H9 (cell line): Measurements from ENCODE around the gene ERC2. TPM values are rescaled to one million over a fixed set of nuclear protein-coding genes. Genes with fewer than 3 reads are reported as not detected.

Experiments
- DNase-seq: peaks from one replicate; pipeline ENCODE4 v3.0.0-alpha.2; 2017
- H2AFZ ChIP-seq: one replicate; pipeline ENCODE4 v1.6.1; 2013; ENCODE audit warnings: mild to moderate bottlenecking, low read length, control low read depth, moderate library complexity
- H2AK5ac ChIP-seq: 2 replicates; pipeline ENCODE4 v1.6.1; 2013; ENCODE audit warnings: low read length, control low read depth, mixed read lengths; ENCODE audit not compliant: insufficient read length
- H2BK120ac ChIP-seq: one replicate; pipeline ENCODE4 v1.6.1; 2013; ENCODE audit warnings: low read depth, mild to moderate bottlenecking, low read length, control low read depth, inconsistent platforms; ENCODE audit not compliant: poor library complexity, severe bottlenecking
- H2BK12ac ChIP-seq: 2 replicates; pipeline ENCODE4 v1.6.1; 2013; ENCODE audit warnings: low read length, control low read depth, mixed read lengths, low read depth; ENCODE audit not compliant: insufficient read length
- H2BK15ac ChIP-seq: 2 replicates; pipeline ENCODE4 v1.6.1; 2013; ENCODE audit warnings: low read depth, low read length, control low read depth
- H2BK20ac ChIP-seq: one replicate; pipeline ENCODE4 v1.6.1; 2013; ENCODE audit warnings: low read depth, mild to moderate bottlenecking, low read length, control low read depth, inconsistent platforms; ENCODE audit not compliant: poor library complexity, severe bottlenecking
- H2BK5ac ChIP-seq: 2 replicates; pipeline ENCODE4 v1.6.1; 2013; ENCODE audit warnings: low read length, control low read depth, mixed read lengths; ENCODE audit not compliant: insufficient read length
- H3K14ac ChIP-seq: 2 replicates; pipeline ENCODE4 v1.6.1; 2013; ENCODE audit warnings: low read length, control low read depth; ENCODE audit not compliant: insufficient read depth
- H3K18ac ChIP-seq: 2 replicates; pipeline ENCODE4 v1.6.1; 2013; ENCODE audit warnings: low read depth, mild to moderate bottlenecking, mixed read lengths, low read length, control low read depth; ENCODE audit not compliant: insufficient read length
- H3K23ac ChIP-seq: 2 replicates; pipeline ENCODE4 v1.6.1; 2013; ENCODE audit warnings: low read length, control low read depth, mixed read lengths, low read depth; ENCODE audit not compliant: insufficient read length
- H3K23me2 ChIP-seq: 2 replicates; pipeline ENCODE4 v1.6.1; 2013; ENCODE audit warnings: low read depth, mild to moderate bottlenecking, mixed read lengths, low read length, control low read depth; ENCODE audit not compliant: insufficient read length, poor library complexity, severe bottlenecking
- H3K27ac ChIP-seq: 2 replicates; pipeline ENCODE4 v1.5.1; 2013; ENCODE audit warnings: low read length, control low read depth, mixed read lengths, low read depth; ENCODE audit not compliant: insufficient read length
- H3K27me3 ChIP-seq: 2 replicates; pipeline ENCODE4 v1.6.1; 2013; ENCODE audit warnings: low read length, control low read depth, inconsistent platforms; ENCODE audit not compliant: insufficient read depth
- H3K4ac ChIP-seq: 2 replicates; pipeline ENCODE4 v1.6.1; 2013; ENCODE audit warnings: low read depth, mild to moderate bottlenecking, control low read depth, inconsistent platforms, low read length, moderate library complexity
- H3K4me1 ChIP-seq: 2 replicates; pipeline ENCODE4 v1.6.1; 2013; ENCODE audit warnings: low read length, control low read depth, inconsistent platforms; ENCODE audit not compliant: insufficient read depth
- H3K4me2 ChIP-seq: 2 replicates; pipeline ENCODE4 v1.6.1; 2013; ENCODE audit warnings: low read length, control low read depth, mixed read lengths; ENCODE audit not compliant: insufficient read length, insufficient read depth
- H3K56ac ChIP-seq: 2 replicates; pipeline ENCODE4 v1.6.1; 2013; ENCODE audit warnings: low read depth, mild to moderate bottlenecking, mixed read lengths, low read length, control low read depth; ENCODE audit not compliant: insufficient read length
- H3K79me1 ChIP-seq: 2 replicates; pipeline ENCODE4 v1.6.1; 2013; ENCODE audit warnings: low read depth, mild to moderate bottlenecking, moderate library complexity, low read length, control low read depth, inconsistent platforms; ENCODE audit not compliant: insufficient read depth, poor library complexity, severe bottlenecking
- H3K79me2 ChIP-seq: 2 replicates; pipeline ENCODE4 v1.6.1; 2013; ENCODE audit warnings: low read length, control low read depth, inconsistent platforms; ENCODE audit not compliant: insufficient read depth
- H3K9ac ChIP-seq: 2 replicates; pipeline ENCODE4 v1.6.1; 2013; ENCODE audit warnings: low read length, control low read depth, mixed read lengths; ENCODE audit not compliant: insufficient read length; ENCODE audit errors: extremely low read depth
- H3K9me3 ChIP-seq: one replicate; pipeline ENCODE4 v1.6.1; 2013; ENCODE audit warnings: low read depth, low read length, inconsistent platforms; ENCODE audit not compliant: control insufficient read depth
- H3T11ph ChIP-seq: one replicate; pipeline ENCODE4 v1.6.1; 2013; ENCODE audit warnings: mild to moderate bottlenecking, low read length, control low read depth, inconsistent platforms
- H4K20me1 ChIP-seq: one replicate; pipeline ENCODE4 v1.6.1; 2013; ENCODE audit not compliant: control insufficient read depth, insufficient read length, insufficient read depth
- H4K5ac ChIP-seq: 2 replicates; pipeline ENCODE4 v1.6.1; 2013; ENCODE audit warnings: low read depth, mild to moderate bottlenecking, mixed read lengths, low read length, control low read depth; ENCODE audit not compliant: insufficient read length
- H4K8ac ChIP-seq: replicated peaks from 2 replicates; pipeline ENCODE4 v1.6.1; 2013; ENCODE audit warnings: low read length, control low read depth, mixed read lengths, low read depth; ENCODE audit not compliant: insufficient read length
- H4K91ac ChIP-seq: 2 replicates; pipeline ENCODE4 v1.6.1; 2013; ENCODE audit warnings: low read depth, mild to moderate bottlenecking, moderate library complexity, mixed read lengths, low read length, control low read depth; ENCODE audit not compliant: insufficient read length
- H3K27ac Mint-ChIP-seq, 3 experiments: 2 replicates in 2 of 3; 3 replicates in 1 of 3; pipeline ENCODE4 v1.8.0; 2020 to 2021; ENCODE audit warnings: mixed read lengths in 3 of 3, mild to moderate bottlenecking in 1 of 3, moderate library complexity in 1 of 3
- H3K27me3 Mint-ChIP-seq: 2 replicates; pipeline ENCODE4 v1.8.0; 2021; ENCODE audit warnings: low read depth, mild to moderate bottlenecking, moderate library complexity, mixed read lengths
- H3K36me3 Mint-ChIP-seq, 3 experiments: 2 replicates in 2 of 3; 3 replicates in 1 of 3; pipeline ENCODE4 v1.8.0; 2020 to 2021; ENCODE audit warnings: low read depth in 3 of 3, mixed read lengths in 3 of 3; ENCODE audit not compliant: insufficient read depth in 1 of 3
- H3K4me1 Mint-ChIP-seq, 2 experiments: 2 replicates each; pipeline ENCODE4 v1.8.0; 2020; ENCODE audit warnings: mixed read lengths in 2 of 2
- H3K4me3 Mint-ChIP-seq, 2 experiments: 2 replicates in 1 of 2; 3 replicates in 1 of 2; pipeline ENCODE4 v1.8.0; 2020 to 2021; ENCODE audit warnings: mild to moderate bottlenecking in 2 of 2, mixed read lengths in 2 of 2, moderate library complexity in 1 of 2
- H3K9me3 Mint-ChIP-seq, 2 experiments: 2 replicates in 1 of 2; 3 replicates in 1 of 2; pipeline ENCODE4 v1.8.0; 2020; ENCODE audit warnings: mild to moderate bottlenecking in 2 of 2, mixed read lengths in 2 of 2, moderate library complexity in 1 of 2
- WGBS: extraction: QIAGEN DNeasy Blood & Tissue Kit; methylation state at CpG from one replicate; pipeline ENCODE4 v1.1.7; 2013; ENCODE audit warnings: missing lambda C conversion rate, low lambda C conversion rate, mixed read lengths; ENCODE audit not compliant: insufficient read length; ENCODE audit errors: extremely low coverage; 5-methylcytosine and 5-hydroxymethylcytosine counted together
- total RNA-seq: library from RNA; stranded (reverse); gene quantifications from 2 replicates; pipeline ENCODE4 v1.2.1, GENCODE V29; 2021
- TF ChIP-seq, protein P1 (sequence below): fragments of 200-600 bp; sonication (generic); conservative IDR thresholded peaks from 3 replicates; pipeline ENCODE4 v1.8.0; 2021; ENCODE audit warnings: antibody characterized with exemption, mild to moderate bottlenecking

Gene ERC2
- total RNA-seq, 1 experiment from 2014 or later: 15.4 TPM

DNA sequence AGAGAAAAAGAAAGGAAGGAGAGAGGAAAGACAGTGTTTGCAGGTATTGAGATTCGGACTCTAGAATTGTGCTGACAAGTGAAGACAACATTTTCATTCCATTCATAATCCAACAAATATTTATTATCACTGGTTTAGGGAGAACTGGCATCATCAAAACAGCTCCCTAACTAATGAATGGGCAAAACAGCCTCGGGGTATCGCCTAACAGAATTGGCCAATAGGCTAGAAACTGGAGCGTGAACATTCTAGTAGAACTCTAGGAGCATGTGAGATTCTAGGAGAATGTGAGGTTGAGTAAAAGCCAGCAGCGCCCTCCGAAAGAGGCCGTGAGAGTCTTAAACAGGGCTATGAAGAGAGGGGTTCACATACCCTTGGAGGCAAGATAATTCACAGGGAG, 759.3 kb downstream of the ERC2 start:
- Mint-ChIP-seq H3K36me3 (no peaks in the 10 kb centered on the region), H3K4me1 (peaks cover 5 to 13% of the 10 kb centered on the region in 2 experiments), H3K27me3 (no peaks in the 10 kb centered on the region), H3K4me3 (no peak overlapping the region), H3K9me3 (no peaks in the 10 kb centered on the region), H3K27ac (no peak overlapping the region)
- Histone ChIP-seq H3K4me2 (no peak overlapping the region), H3K9ac (no peak overlapping the region), H3K23ac (no peak overlapping the region), H3K79me2 (no peaks in the 10 kb centered on the region), H2BK20ac (no peak overlapping the region), H3K27ac (no peak overlapping the region), H3K9me3 (no peaks in the 10 kb centered on the region), H3K4me1 (no peaks in the 10 kb centered on the region), H4K91ac (no peak overlapping the region), H2BK15ac (no peak overlapping the region), H2BK12ac (no peak overlapping the region), H3K79me1 (no peaks in the 10 kb centered on the region), H3K23me2 (no peaks in the 10 kb centered on the region), H4K5ac (no peak overlapping the region), H2AK5ac (no peak overlapping the region), H4K20me1 (no peaks in the 10 kb centered on the region), H2BK120ac (no peak overlapping the region), H2BK5ac (no peak overlapping the region), H3K4ac (no peak overlapping the region), H3K14ac (no peak overlapping the region), H2AFZ (no peak overlapping the region), H3K56ac (no peak overlapping the region), H4K8ac (no peak overlapping the region), H3K27me3 (no peaks in the 10 kb centered on the region), H3K18ac (no peak overlapping the region), H3T11ph (no peak overlapping the region)
- TF ChIP-seq, protein P1, sequence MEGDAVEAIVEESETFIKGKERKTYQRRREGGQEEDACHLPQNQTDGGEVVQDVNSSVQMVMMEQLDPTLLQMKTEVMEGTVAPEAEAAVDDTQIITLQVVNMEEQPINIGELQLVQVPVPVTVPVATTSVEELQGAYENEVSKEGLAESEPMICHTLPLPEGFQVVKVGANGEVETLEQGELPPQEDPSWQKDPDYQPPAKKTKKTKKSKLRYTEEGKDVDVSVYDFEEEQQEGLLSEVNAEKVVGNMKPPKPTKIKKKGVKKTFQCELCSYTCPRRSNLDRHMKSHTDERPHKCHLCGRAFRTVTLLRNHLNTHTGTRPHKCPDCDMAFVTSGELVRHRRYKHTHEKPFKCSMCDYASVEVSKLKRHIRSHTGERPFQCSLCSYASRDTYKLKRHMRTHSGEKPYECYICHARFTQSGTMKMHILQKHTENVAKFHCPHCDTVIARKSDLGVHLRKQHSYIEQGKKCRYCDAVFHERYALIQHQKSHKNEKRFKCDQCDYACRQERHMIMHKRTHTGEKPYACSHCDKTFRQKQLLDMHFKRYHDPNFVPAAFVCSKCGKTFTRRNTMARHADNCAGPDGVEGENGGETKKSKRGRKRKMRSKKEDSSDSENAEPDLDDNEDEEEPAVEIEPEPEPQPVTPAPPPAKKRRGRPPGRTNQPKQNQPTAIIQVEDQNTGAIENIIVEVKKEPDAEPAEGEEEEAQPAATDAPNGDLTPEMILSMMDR: no peak
- no CpG with 5 or more reads among the region's 7 CpGs for WGBS
- no peak for DNase-seq
